Activated naive CD8-positive, alpha-beta T cell treated with anti-CD3 and anti-CD28 coated beads, Interleukin-2, amount 50 U/mL, for 16 hours (primary cell): ENCODE data around the gene IP6K1.
"Not testable (repeated sequence)": the region's sequence is repeated elsewhere in the genome, so short reads cannot be mapped to it uniquely, and the experiment has no call there.

Source experiments
- DNase-seq: peaks from one replicate; pipeline ENCODE4 v3.0.0-alpha.2; 2020; ENCODE audit warnings: low read depth, low spot score

The IP6K1 gene

DNA sequence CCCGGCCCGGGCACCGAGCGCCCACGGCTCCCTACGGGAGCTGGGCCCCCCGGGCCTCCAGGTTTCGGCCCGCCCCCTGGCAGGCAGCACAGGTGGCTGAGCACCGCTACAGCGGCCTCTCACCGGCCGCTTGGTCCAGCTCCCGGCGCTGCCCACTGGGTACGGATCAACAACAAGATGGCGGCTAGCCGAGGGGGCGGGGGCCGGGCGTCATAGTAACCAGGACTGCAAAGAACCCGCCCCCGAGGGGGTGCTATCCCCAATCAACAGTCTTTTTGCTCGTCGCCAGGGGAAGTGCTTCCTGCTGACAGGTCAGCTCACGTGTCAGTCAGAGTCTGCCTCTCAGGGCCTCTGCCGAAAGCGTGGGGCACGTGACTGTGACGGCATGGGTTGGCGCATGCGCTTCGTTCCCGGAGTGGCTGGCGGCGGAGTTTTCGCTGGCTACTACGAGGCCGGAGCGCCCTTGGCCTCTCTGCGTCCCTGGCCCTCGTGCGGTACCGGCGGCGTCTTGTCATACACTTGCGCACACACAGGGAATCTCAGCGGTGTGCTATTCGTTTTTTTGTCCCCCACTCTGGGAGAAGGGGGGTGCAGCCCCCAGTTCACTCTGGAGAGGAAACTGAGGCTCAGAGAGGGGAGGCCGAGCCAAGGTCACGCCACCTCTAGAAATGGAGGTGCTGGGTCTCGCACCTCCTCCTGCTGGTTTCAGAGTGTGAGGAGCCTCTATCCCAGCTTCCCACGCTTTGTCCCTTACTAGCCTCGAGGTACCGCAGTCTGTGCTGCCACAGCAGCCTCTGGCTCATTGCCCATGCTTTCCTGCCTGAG is at the start of gene IP6K1:
TSS of gene IP6K1 (minus strand) at position 186 of the 825 bp plus-strand sequence. CDS start 38,502 bp downstream, outside the sequence.
- peak; percentile 99 for DNase-seq

DNA sequence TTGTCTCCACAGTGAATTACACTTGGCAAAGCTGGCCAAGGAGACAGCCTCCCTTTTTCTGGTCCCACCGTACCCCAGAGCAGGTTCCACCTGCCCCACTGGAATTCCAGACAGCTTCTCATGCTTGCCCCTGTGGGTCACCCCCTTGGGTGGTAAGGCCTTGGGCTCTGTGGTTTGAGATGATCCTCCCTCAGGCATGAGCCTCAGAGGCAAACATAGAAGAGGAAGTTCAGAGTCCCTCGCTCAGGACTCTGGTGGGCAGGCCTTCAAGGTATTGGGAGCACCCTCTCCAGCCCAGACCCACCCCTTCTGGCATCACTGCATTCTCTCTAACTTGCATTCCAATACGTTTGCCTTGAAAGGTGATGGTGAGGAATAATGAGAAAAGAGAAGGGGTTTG is 45.0 kb upstream of the IP6K1 start:
- no peak for DNase-seq

DNA sequence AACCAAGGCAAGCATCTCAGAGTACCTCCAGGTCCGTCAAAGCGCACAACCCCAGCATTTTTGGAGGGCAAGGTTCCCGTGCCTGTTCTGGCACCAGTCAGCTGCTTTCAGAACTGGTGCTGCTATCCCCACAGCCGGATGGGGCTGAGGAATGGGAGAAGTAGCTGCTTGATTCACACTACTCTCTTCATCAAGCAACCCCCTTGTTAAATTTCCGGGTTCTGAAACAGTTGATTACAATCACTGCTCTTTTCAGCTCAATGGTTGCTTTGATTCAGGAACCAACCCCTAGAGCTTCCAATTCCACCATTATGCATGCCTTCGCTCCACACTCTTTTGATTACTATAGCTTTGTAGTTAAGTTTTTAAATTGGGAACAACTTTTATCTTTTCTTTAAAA is 39.7 kb upstream of the IP6K1 start:
- no peak for DNase-seq

DNA sequence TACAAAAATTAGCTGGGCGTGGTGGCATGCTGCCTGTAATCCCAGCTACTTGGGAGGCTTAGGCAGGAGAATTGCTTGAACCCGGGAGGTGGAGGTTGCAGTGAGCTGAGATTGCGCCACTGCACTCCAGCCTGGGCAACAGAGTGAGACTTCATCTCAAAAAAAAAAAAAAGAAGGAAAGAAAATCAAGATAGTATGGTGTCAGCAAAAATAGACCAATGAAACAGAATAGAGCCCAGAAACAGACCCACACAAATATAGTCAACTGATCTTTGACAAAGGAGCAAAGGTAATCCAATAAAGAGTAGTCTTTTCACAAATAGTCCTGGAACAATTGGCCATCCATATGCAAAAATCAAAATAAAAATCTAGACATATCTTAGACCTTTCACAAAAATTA is 36.8 kb upstream of the IP6K1 start:
- DNase-seq = not testable (repeated sequence)

DNA sequence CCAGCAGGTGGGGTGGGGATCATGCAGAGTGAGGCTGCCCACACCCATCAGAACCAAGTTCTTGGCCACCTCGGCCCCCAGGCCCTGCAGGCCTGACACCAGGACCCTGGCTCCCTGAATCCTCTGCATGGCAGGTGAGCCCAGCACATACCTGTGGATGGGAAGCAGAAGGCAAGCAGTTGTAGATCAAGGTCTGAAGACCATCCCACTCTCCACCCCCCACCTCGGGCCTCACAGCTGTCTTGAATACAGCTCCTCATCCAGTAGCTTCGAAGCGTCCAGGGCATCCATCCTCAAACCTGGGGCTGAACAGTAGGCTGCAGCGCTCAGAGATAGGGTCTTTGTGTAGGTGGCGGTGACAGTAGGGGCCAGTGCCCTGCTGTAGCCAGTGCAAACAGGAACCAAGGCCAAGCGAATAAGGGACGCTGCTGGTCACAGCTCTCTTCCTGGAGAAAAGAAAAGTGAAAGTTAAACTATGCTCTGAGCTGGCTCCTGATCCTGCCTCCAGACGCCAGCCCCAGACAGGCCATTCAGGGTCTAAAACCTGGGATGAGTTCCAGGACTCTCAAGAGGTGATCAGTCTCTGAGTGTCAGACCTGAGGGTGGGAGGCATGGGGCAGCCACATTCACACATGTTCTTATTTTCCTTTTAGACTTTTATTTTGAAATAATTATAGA is 27.3 kb upstream of the IP6K1 start, which contains the start of gene UBA7:
TSS of gene UBA7 (minus strand) at position 457 of the 678 bp plus-strand sequence. CDS start at position 291, 166 bp downstream.
- DNase-seq = no peak

DNA sequence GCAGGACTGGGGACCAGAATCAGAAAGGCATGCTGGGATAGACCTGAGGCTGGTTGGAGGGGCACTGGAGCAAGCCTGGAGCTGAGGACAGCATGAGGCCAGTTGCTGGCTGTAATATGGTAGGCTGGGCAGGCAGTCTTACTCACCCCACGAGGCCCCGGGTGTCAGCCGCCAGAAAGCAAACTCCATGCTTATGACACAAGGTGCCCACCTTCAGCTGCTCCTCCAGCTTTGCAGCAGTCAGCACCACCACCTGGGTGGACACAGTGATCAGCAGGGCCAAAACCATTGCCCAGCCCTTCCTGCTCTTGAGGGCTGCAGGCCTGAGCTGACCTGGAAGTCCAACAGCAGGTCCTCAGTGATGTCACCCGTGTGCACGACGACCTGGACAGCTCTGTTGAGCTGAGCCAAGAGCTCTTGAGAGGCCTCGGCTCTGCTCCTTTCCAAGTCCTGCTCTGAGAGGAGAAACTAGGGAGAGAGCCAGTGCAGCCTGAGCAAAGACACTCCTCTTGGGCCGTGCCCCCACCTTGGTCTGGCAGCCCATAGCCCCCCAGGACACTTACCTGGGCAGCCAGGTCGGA is 26.7 kb upstream of the IP6K1 start:
- no peak for DNase-seq

DNA sequence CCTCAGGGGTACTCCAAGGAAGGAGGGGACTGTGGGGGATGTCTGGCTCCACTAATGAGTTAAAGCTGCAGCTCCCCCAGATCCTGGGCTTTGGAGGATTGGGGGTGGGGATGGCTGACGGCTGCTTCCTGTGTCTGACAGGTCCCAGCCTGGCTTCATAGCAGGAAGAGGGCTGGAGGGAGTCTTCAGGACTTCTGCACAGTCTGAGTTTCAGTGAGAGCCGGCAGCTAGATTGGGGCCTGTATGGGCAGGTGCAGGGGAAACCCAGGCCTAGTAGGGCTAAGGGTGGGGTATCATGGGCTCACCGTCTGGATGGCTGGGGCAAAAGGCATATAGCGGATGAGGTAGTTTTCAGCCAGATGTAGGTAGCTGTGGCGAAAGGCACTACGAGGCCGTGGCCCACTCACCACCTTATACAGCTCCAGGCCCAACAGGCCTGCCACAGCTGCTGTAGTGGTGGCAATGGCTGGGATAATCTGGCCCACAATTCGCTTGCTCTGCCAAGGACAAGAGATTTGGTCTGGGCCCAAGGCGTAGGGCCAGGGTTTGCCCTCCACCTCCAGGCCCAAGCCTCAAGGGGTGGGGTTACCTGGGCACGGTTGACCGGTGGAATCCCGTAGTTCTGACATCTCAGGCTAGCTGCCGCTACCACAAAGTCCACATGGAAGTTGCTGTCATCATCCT is 21.2 kb upstream of the IP6K1 start:
- DNase-seq = no peak

DNA sequence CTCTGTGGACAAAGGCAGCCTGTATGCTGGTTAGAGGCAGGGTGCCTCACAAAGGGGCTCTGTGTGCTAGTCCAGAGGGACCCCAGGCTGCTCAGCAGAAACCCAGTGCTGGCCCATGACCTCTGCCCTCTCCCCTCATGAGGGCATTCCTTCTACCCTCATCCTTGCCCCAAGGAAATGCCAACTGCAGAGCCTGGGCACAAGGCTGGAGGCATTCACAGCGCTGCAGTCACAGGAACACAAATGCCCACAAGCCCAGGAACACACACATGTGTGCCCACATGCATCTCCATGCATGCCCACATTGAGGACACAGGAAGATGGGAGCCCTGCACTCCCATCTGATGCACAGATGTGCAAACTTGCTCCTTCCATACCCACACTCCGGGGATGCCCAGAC is 20.5 kb upstream of the IP6K1 start:
- no peak for DNase-seq

DNA sequence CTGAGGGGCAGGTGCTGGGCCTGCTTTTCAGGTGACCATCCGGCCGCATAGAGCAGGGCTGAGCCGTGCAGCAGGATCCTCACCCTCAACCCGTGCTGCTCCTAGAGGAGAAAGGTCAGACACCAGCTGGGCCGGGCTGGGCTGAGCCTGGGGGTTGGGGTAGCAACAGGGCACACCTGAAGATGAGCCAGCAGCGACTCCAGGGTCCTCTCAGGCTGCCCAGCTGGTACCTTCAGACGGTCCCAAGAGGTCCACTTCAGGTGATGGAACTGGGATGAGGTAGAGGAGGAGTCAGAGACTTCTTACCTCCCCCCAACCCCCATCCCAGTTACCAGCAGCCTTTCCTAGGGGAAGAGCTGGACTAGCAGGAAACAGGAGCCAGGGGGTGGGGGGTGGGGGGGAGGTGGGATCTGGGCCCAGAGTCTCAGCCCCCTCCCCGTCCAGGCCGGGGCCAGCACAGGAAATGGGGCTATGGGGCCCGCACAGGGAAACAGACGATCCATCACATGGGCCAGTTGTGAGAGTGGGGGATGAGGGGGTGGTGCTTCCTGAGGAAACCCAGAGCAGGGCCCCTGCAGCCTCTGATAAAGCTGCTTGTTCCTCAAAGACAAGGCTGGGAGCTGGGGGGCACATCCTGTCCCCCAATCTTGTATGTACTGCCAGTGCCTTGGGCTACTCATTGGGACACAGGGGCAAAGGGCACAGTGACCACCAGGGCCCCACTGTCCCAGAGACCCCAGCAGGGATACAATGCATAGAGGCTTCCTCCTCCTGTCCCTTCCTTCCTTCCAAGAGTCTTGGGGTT is 19.8 kb upstream of the IP6K1 start:
- no peak for DNase-seq

DNA sequence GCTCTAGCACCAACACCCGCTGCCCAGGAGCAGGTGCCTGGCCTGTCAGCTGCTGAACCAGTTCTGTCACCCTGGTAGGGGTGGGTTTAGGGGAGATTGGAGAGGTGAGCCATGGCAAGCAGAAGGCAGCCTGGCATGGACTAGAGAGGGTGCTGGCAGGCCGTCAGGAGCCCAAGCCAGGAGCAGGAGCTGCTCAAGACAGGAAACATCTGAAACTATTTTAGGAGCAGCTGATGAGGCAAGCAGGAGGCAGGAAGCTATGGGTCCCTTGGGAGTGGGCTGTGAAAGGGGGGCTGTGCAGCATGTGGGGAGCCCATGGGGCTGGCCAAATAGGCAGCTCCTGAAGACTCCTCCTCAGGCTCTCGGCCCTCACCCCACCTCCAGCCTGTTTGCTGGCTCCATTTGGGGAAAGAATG is 19.0 kb upstream of the IP6K1 start:
- DNase-seq = no peak

DNA sequence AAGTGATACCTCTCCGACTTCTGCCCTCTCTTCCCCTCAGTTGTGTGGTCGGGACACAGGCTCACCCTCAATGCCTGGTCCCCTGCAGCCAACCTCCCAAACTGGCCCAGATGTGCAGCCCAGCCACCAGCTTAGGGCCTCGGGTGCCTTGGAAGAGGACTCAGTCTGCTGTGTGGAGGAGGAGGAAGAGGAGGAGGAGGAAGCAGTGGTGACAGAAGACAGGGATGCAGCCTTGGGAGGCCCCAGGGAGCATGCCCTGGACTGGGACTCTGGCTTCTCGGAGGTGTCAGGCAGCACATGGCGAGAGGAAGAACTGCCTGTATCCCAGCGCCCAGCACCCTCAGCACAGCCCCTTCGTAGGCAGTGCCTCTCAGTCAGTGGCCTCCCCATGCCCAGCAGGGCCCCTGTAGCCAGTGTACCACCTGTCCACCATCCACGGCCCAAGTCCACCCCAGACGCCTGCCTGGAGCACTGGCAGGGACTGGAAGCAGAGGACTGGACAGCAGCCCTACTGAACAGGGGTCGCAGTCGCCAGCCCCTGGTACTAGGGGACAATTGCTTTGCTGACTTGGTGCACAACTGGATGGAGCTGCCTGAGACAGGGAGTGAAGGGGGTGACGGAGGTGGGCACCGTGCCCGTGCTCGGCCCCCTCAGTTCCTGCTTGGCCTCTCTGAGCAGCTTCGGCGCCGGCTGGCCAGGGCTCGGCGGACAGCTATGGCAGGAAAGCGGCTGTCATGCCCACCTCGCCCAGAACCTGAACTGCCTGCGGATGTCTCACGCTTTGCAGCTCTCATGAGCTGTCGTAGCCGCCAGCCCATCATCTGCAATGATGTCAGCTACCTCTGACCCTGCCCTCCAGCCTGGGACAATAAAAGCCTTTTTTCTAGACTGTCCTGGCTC is 18.0 kb upstream of the IP6K1 start:
- DNase-seq = no peak

DNA sequence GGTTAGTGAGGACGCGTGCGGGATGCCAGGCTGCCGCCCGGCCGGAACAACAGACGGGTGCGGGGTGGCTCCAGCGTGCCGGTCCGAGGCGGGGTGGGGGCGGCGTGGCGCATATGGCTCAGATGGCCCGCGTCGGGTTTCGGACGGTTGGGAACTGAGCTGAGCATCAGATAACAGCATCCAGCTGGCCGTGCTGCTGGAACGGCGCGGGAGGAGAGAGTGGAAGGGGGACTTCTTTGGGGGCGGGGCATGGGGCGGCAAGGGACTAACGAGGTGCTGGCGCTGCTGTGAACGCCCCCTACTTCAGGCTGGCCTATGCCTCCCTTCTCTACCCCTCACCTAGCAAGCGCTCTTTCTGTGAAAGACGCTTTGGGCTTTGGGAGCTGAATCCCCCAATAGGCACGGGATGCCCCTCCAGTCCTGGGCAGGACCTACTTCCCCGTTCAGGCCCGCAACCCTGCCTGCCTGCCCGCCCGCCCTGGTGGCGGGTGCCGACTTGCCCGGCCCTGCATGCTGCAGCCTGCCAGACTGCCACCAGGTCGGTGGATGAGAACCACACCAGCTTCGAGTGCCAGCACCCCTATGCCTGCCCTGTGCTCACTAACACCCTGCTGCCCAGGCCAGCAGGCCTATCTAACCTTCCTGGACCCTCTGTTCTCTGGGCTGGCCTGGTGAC is 17.3 kb upstream of the IP6K1 start:
- DNase-seq = peak; percentile 28

DNA sequence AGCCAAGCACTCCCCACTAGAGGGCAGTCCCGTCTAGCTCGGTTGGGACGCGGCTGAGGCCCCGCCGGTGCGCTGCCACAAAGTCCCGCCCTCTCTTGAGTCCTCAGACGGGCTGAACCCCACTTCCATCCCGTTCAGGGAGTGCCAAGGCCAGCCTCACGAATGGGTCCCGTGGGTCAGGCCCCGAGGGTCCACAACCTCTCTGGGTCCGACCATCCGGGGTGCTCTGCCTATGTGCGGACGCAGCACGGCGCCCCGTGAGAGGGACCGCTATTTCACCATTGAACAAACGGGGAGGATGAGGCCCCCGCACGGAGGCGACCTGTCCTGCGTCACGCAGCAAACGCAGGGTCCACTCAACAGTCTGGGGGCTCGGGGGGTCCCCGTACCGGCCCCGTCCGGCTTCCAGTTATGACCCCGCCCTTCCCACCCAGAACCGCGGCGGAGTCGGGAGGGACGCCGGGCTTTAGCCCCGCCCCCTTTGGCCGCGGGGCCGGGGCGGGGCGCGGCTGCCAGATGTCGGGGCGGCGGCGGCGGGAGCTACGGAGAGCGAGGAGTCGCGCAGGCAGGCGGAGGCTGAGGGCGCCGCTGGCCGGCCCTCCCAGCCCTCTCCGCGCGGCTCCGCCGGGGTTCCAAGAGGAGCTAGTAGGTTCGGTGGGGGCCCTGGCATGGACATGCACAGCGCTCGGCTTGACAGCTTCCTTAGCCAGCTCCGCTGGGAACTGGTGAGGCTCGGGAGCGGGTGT is 16.6 kb upstream of the IP6K1 start, which contains the start of gene INKA1:
TSS of gene INKA1 (plus strand) at position 543 of the 746 bp plus-strand sequence. CDS start at position 675, 132 bp downstream.
- peak; percentile 79 for DNase-seq

DNA sequence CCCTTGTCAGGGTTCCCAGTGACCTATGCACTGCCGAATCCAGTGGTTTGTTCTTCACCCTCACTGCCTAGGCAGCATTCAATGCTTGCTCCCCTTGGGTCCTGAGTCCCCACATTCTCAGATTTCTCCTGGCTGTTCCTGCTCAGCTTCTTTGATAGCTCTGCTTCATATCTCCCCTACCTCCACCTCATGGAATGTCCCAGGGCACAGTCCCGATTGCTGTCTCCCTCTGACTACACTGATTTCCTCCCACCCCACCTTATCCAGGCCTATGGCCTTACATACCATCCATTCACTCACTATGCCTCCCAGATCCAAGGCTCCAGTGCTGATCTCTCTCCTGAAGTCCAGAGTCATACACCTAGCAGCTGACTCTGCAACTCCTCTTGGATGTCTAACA is 14.8 kb upstream of the IP6K1 start:
- DNase-seq = no peak

DNA sequence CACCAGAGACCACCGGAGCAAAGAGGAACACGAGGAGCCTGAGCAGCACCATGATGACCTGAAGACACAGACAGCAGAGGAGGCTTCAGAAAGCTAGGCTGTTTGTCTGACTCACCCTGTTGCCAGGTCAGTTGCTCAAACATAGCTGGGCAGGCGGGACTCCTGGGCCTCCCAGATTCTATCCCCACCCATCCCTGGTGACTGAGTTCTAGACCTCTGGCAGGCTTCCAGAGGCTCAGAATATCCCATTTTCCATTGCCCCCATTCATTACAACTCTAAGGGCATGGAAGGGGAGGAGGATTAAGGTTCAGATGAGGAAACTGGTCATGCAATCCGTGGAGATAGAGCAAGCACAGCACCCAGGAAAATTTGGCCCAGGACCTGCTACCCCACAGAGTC is 13.4 kb upstream of the IP6K1 start, which contains the start of gene CDHR4:
TSS of gene CDHR4 (minus strand) at position 113 of the 400 bp plus-strand sequence. CDS start at position 52, 61 bp downstream.
- DNase-seq = no peak

DNA sequence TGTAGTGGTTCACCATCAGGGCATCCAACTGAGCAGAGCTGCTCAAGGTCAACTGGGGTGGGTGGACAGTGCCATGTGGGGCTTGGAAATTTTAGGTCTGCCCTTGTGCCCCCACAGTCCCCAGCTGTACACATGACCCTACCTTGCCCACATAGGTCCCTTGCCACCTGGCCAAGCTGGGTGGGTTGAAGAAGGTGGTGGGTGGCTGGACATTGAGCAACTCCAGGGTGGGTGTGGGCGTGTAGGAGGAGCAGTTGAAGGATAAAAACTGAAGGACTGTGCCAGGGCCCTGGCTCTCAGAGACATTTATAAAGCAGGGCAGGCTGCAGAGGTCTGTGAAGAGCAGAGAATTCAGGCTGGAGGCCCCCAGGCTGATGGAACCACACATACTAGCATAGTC is 12.8 kb upstream of the IP6K1 start:
- DNase-seq = no peak

DNA sequence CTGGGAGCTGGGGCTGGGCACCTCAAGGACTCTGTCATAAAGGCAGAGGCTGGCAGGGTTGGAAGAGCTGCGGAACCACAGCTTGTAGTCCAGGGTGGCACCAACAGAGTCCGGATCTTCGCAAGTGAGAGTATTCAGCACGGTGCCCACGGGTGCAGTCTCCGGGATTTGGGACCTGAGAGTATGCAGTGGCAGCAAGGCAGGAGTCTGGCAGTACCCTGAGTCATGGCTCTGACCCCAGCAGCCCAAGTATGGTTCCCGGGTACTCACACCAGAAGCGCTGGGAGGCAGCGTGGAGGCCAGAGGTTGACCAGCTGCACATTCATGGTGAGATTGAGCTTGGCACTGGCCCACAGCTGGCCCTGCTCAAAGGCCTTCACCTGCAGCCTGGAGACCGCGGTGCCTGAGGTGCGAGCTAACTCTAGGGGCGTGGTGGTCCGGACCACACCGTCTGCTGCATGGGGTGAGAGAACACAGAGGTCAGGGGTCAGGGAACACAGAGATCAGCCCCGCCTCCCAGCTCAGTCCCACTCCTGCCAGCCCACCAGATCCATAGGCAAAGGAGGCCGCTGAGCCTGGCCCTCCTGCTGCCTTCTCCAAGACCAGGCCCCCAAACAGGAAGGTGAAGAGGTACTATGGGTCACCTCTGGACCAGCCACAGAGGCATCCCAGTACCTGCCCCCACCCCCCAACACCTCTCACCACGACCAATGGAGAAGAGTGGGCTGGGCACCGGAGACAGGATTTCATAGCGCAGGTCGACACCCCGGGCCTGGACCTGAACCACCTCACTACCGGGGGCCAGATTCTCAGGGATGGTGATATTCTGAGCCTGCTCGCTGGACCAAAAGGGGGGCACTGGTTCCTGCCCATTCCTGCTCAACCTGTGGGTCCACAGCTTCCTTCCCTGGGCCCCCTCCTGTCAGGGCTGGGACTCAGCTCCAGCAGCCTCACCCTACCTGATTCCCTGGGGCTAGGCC is 8.9 kb upstream of the IP6K1 start:
- no peak for DNase-seq
